Measurements from ENCODE around the gene GOSR2.

Gene GOSR2

DNA sequence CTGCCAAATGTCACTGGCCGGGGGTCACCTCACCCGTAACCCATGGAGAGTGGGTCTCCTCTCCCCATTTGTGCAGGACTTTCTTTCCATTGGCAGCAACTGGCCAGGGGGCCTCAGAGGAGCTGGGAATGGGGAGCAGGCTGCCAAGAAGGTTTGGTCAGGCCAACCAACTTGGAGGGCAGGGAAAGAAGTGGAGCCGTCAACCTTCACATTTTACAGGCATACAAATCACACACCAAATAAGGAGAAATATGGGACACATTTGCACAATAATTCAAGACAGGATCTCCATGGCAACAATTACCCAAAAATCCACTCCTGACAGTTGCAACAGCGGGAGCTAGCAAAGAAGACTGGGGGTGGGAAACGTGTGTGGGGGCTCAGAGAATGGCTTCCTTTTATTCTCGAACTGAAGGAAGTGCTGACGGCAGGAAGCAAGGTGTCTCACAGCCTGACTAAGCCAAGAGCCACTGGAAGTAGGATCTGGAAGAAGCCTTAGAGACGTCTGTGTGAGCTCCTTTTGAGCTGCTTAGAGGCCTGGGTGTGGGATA lies 35.2 kb downstream of the GOSR2 start:
- TF ChIP-seq SIN3A (IDR thresholded peaks at IDR 0.05; ENCODE audit: borderline replicate concordance, insufficient read depth, low read length) (no peak), TAF1 (IDR thresholded peaks at IDR 0.05; ENCODE audit: borderline replicate concordance, insufficient read depth, low read length) (no peak), FOXP2 (optimal IDR thresholded peaks at IDR 0.05; ENCODE audit: borderline replicate concordance, extremely low read depth, extremely low read length, insufficient read depth) (no peak), POLR2AphosphoS5 (IDR thresholded peaks at IDR 0.05; ENCODE audit: low read depth, low read length) (no peak)
- TF ChIP-seq, protein P1, sequence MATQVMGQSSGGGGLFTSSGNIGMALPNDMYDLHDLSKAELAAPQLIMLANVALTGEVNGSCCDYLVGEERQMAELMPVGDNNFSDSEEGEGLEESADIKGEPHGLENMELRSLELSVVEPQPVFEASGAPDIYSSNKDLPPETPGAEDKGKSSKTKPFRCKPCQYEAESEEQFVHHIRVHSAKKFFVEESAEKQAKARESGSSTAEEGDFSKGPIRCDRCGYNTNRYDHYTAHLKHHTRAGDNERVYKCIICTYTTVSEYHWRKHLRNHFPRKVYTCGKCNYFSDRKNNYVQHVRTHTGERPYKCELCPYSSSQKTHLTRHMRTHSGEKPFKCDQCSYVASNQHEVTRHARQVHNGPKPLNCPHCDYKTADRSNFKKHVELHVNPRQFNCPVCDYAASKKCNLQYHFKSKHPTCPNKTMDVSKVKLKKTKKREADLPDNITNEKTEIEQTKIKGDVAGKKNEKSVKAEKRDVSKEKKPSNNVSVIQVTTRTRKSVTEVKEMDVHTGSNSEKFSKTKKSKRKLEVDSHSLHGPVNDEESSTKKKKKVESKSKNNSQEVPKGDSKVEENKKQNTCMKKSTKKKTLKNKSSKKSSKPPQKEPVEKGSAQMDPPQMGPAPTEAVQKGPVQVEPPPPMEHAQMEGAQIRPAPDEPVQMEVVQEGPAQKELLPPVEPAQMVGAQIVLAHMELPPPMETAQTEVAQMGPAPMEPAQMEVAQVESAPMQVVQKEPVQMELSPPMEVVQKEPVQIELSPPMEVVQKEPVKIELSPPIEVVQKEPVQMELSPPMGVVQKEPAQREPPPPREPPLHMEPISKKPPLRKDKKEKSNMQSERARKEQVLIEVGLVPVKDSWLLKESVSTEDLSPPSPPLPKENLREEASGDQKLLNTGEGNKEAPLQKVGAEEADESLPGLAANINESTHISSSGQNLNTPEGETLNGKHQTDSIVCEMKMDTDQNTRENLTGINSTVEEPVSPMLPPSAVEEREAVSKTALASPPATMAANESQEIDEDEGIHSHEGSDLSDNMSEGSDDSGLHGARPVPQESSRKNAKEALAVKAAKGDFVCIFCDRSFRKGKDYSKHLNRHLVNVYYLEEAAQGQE (IDR thresholded peaks at IDR 0.05; ENCODE audit: insufficient read depth in 1 of 2, low read depth in 2 of 2, low read length in 2 of 2) = no peak

DNA sequence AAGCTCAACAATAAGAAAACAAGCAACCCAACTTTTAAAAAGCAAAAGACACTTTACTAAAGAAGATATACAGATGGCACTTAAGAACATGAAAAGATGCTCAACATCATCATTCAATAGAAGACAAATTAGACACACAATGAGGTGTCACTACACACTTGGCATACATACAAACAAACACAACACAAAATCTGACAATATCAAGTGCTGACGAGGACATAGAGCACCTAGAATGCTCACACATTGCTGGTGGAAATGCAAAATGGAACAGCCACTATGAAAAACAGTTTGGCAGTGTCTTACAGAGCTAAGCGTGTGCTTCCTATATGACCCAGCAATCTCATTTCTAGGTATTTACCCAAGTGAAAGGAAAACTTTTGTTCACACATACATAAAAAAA lies 37.2 kb downstream of the GOSR2 start:
- TF ChIP-seq TAF1 (IDR thresholded peaks at IDR 0.05; ENCODE audit: borderline replicate concordance, insufficient read depth, low read length) = no peak
- TF ChIP-seq, protein P1 (IDR thresholded peaks at IDR 0.05; ENCODE audit: insufficient read depth in 1 of 2, low read depth in 2 of 2, low read length in 2 of 2) = no peak
- no peak for TF ChIP-seq SIN3A (IDR thresholded peaks at IDR 0.05; ENCODE audit: borderline replicate concordance, insufficient read depth, low read length)
- no peak for TF ChIP-seq FOXP2 (optimal IDR thresholded peaks at IDR 0.05; ENCODE audit: borderline replicate concordance, extremely low read depth, extremely low read length, insufficient read depth)
- TF ChIP-seq POLR2AphosphoS5 (IDR thresholded peaks at IDR 0.05; ENCODE audit: low read depth, low read length) = no peak

DNA sequence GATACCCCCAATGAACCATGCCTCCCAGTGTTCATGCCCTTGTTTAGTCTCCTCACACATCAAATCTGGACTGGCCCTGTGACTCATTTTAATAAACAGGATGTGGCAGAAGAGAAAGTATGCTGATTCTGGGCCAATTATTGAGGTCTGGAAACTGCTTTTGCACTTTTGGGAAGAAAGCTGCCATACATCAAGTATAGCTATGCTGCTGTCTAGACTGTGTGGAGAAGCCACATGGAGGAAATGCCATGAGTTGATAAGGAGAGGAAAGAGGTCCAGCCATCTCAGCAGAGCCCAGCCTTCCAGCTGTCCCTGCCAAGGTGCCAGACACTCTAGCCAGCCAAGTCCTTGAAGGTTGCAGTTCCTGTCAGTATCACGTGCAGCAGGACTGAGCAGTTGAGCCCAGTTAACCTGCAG lies 39.4 kb downstream of the GOSR2 start:
- TF ChIP-seq POLR2AphosphoS5 (IDR thresholded peaks at IDR 0.05; ENCODE audit: low read depth, low read length) = no peak

DNA sequence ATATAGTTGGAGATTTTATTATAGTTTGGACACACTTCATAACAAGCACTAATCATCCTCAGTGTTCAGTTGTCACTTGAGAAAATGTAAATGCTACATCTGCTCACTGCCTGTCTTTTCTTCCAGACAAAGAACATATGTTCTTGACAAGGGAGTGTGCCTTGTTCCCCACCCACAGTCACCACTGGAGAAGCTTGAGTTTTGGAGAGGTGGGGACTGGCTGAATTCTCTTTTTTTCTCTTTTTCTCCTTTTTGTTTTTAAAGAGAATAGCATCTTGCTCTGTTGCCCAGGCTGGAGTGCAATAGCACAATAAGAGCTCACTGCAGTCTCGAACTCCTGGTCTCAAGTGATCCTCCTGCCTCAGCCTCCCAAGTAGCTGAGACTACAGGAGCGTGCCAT lies 40.6 kb downstream of the GOSR2 start:
- no peak for TF ChIP-seq POLR2AphosphoS5 (IDR thresholded peaks at IDR 0.05; ENCODE audit: low read depth, low read length)
- TF ChIP-seq FOXP2 (optimal IDR thresholded peaks at IDR 0.05; ENCODE audit: borderline replicate concordance, extremely low read depth, extremely low read length, insufficient read depth) = no peak
- TF ChIP-seq SIN3A (IDR thresholded peaks at IDR 0.05; ENCODE audit: borderline replicate concordance, insufficient read depth, low read length) = no peak
- no peak for TF ChIP-seq TAF1 (IDR thresholded peaks at IDR 0.05; ENCODE audit: borderline replicate concordance, insufficient read depth, low read length)
- TF ChIP-seq, protein P1 (IDR thresholded peaks at IDR 0.05; ENCODE audit: insufficient read depth in 1 of 2, low read depth in 2 of 2, low read length in 2 of 2) = no peak

DNA sequence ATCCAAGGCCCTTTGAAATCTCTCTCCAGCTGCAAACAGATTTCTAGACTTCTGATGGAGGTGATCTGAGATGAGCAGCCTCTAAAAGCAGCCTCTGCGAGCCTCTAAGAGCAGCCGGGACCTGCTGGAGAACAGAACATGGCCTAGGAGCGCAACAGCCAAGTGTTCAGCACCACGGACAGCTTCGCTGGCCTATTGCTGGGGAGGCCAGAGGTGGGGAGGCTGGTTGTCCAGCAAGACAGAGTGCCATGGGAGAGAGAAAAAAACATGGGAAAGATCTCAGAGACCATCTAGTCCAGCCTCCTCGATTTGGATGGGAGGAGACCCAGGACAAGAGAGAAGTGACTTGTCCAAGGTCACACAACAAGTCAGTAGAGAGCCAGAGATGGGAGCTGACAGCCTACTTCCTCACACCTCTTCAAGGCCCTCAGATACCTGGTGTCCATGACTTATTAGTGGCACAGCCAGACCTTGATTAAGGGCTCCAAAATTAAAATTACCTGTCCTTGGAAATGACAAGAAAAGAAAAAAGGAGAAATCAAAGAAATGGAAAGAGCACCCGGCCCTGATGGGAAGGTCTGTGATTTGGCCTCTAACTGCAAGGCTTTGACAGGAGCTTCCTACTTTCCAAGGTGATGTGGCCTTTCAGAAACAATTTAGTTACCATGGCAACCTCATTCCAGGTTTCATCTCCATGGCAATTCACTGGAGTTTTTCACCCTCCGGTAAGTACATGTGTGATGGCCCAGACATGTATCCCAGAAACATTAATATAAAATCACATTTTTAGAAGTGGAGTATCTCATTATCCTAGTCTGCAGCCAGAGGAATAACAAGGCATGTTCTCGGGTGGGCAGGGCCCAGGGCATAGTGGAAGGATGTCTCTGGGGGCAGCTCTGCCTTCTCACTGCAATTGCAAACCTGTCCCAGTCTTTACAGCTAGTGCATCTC lies 41.6 kb downstream of the GOSR2 start:
- TF ChIP-seq SIN3A (IDR thresholded peaks at IDR 0.05; ENCODE audit: borderline replicate concordance, insufficient read depth, low read length) = no peak
- TF ChIP-seq, protein P1 (IDR thresholded peaks at IDR 0.05; ENCODE audit: insufficient read depth in 1 of 2, low read depth in 2 of 2, low read length in 2 of 2) = peak; percentile 95 to 98
